ENCODE measurements around the gene RTBDN. TPM values are rescaled to one million over a fixed set of nuclear protein-coding genes. Genes with fewer than 3 reads are reported as not detected.

Gene RTBDN
- total and polyA plus RNA-seq, 2 of the 8 experiments (the other 6 are each of a cell fraction or from before 2014, with no cell fraction given): 4.0 to 4.8 TPM

- no peak for TF ChIP-seq NANOG (IDR thresholded peaks at IDR 0.05; ENCODE audit: insufficient read depth, low read depth, low read length, poor library complexity, severe bottlenecking)
- no peak for TF ChIP-seq CEBPB (IDR thresholded peaks at IDR 0.05; ENCODE audit: low read depth, low read length)
Measured at GRCh38 chr19:12800466-12800770, 34.0 kb downstream of the RTBDN start (continued).

All from H1 (cell line).